ENCODE data around the gene ZFAND5. TPM values are rescaled to one million over a fixed set of nuclear protein-coding genes. Genes with fewer than 3 reads are reported as not detected.

Gene ZFAND5
- total and polyA plus RNA-seq, 4 donors: 116 to 256 (median 215) TPM

GRCh38 chr9:72315089-72315509, 49.9 kb downstream of the ZFAND5 start:
- Histone ChIP-seq H3K36me3 (ENCODE audit: control insufficient read depth, insufficient read depth, low read length) (no peaks in the 10 kb centered on the region), H3K4me3 (ENCODE audit: low read depth, low read length) (peak overlapping the region; percentile 7), H3K9me3 (ENCODE audit: control insufficient read depth, insufficient read depth, low read length) (no peaks in the 10 kb centered on the region), H3K4me1 (ENCODE audit: control insufficient read depth, insufficient read depth, low read length) (peaks cover 11% of the 10 kb centered on the region), H3K27ac (ENCODE audit: low read depth, low read length) (peak overlapping the region; percentile 67), H3K27me3 (ENCODE audit: control insufficient read depth, insufficient read depth, low read length) (no peaks in the 10 kb centered on the region)
- DNase-seq (ENCODE audit: low read depth in 4 of 6, low spot score in 6 of 6): peak; percentile 52 to 93 (median 72)
- WGBS (ENCODE audit: insufficient coverage): 9% methylated on average over 4 of the region's 5 CpGs

GRCh38 chr9:72313507-72313906, 51.5 kb downstream of the ZFAND5 start:
- Histone ChIP-seq H3K27me3 (ENCODE audit: control insufficient read depth, insufficient read depth, low read length) (no peaks in the 10 kb centered on the region), H3K27ac (ENCODE audit: low read depth, low read length) (no peak overlapping the region), H3K9me3 (ENCODE audit: control insufficient read depth, insufficient read depth, low read length) (no peaks in the 10 kb centered on the region), H3K36me3 (ENCODE audit: control insufficient read depth, insufficient read depth, low read length) (no peaks in the 10 kb centered on the region), H3K4me3 (ENCODE audit: low read depth, low read length) (no peak overlapping the region), H3K4me1 (ENCODE audit: control insufficient read depth, insufficient read depth, low read length) (peaks cover 11% of the 10 kb centered on the region)
- no CpG with 5 or more reads among the region's 3 CpGs for WGBS (ENCODE audit: insufficient coverage)
- DNase-seq (ENCODE audit: low read depth in 4 of 6, low spot score in 6 of 6): no peak

DNA sequence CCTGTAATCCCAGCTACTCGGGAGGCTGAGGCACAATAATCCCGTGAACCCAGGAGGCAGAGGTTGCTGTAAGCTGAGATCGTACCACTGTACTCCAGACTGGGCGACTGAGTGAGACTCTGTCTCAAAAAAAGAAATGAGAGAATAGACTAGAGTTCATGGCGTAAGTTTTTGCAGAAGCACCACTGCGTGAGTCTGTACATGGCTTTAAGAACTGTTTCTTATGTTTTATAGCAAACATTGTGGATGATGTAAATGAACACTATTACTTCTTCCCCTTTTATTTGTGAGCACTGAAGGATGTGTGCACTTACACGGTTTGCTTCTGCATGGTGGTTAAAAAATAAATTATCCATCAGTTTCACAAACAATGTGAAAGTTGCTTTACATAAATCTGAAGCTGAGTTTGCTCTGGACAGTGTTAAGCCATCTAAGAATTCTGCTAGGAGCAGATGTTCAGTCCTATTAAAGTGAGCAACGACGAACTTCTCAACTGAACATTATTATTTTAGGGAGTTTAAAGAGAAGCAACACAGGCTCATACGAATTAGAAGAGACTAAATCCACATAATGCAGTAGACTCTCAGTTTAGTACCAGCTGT, 52.5 kb downstream of the ZFAND5 start:
- 90% methylated on average over 2 of the region's 10 CpGs for WGBS (ENCODE audit: insufficient coverage)
- peaks cover 11% of the 10 kb centered on the region for H3K4me1 ChIP-seq (ENCODE audit: control insufficient read depth, insufficient read depth, low read length)
- H3K4me3 ChIP-seq (ENCODE audit: low read depth, low read length): no peak overlapping the region
- no peak overlapping the region for H3K27ac ChIP-seq (ENCODE audit: low read depth, low read length)
- no peaks in the 10 kb centered on the region for H3K36me3 ChIP-seq (ENCODE audit: control insufficient read depth, insufficient read depth, low read length)
- no peak for DNase-seq (ENCODE audit: low read depth in 4 of 6, low spot score in 6 of 6)
- no peaks in the 10 kb centered on the region for H3K27me3 ChIP-seq (ENCODE audit: control insufficient read depth, insufficient read depth, low read length)
- H3K9me3 ChIP-seq (ENCODE audit: control insufficient read depth, insufficient read depth, low read length): no peaks in the 10 kb centered on the region

DNA sequence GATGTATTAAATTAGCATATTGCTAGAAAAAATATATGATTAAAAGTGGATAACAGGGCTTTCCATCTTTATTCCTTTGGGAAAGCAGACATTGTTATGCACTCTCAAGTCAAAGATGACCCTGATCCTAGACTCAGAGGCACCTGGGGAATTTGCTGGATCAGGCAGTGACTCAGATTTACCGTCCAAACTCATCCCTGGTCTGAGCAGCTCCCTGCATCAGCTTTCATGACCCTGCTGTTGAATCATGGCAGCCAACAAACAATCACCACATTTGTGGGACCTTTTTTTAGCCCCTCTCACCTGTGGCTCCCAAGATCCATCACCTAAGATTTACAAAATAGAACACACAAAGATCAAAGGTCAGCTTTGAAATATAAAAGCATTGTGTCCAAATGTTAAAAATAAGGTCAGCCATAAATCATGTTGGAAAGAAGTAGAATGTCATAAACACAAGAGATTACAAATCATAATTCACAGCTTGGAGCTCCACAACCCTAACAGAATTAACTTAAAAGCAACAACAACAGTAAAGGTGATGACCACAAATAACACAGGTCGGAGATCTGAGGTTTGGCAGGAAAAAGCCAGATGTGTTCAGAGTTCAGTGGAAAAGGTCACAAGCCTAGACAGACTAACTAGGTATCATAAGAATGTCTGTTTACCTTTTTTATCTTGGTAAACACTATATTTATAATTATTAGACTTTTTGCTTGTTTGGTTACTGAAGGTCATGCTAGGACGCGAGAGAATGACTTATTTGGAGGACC, 55.5 kb downstream of the ZFAND5 start:
- Histone ChIP-seq H3K27ac (ENCODE audit: low read depth, low read length) (no peak overlapping the region), H3K9me3 (ENCODE audit: control insufficient read depth, insufficient read depth, low read length) (no peaks in the 10 kb centered on the region), H3K4me1 (ENCODE audit: control insufficient read depth, insufficient read depth, low read length) (no peaks in the 10 kb centered on the region), H3K4me3 (ENCODE audit: low read depth, low read length) (no peak overlapping the region), H3K36me3 (ENCODE audit: control insufficient read depth, insufficient read depth, low read length) (no peaks in the 10 kb centered on the region), H3K27me3 (ENCODE audit: control insufficient read depth, insufficient read depth, low read length) (no peaks in the 10 kb centered on the region)
- DNase-seq (ENCODE audit: low read depth in 4 of 6, low spot score in 6 of 6): no peak
- WGBS (ENCODE audit: insufficient coverage): 100% methylated on average over 1 of the region's 4 CpGs

GRCh38 chr9:72306761-72307160, 58.2 kb downstream of the ZFAND5 start:
- 55% methylated on average over 1 of the region's 1 CpG for WGBS (ENCODE audit: insufficient coverage)
- Histone ChIP-seq H3K4me1 (ENCODE audit: control insufficient read depth, insufficient read depth, low read length) (no peaks in the 10 kb centered on the region), H3K4me3 (ENCODE audit: low read depth, low read length) (no peak overlapping the region), H3K27ac (ENCODE audit: low read depth, low read length) (no peak overlapping the region), H3K9me3 (ENCODE audit: control insufficient read depth, insufficient read depth, low read length) (no peaks in the 10 kb centered on the region), H3K27me3 (ENCODE audit: control insufficient read depth, insufficient read depth, low read length) (no peaks in the 10 kb centered on the region), H3K36me3 (ENCODE audit: control insufficient read depth, insufficient read depth, low read length) (no peaks in the 10 kb centered on the region)
- no peak for DNase-seq (ENCODE audit: low read depth in 4 of 6, low spot score in 6 of 6)

GRCh38 chr9:72305707-72306106, 59.3 kb downstream of the ZFAND5 start:
- no peak for DNase-seq (ENCODE audit: low read depth in 4 of 6, low spot score in 6 of 6)
- Histone ChIP-seq H3K36me3 (ENCODE audit: control insufficient read depth, insufficient read depth, low read length) (no peaks in the 10 kb centered on the region), H3K27me3 (ENCODE audit: control insufficient read depth, insufficient read depth, low read length) (no peaks in the 10 kb centered on the region), H3K9me3 (ENCODE audit: control insufficient read depth, insufficient read depth, low read length) (no peaks in the 10 kb centered on the region), H3K4me3 (ENCODE audit: low read depth, low read length) (peak overlapping the region; percentile 6), H3K27ac (ENCODE audit: low read depth, low read length) (no peak overlapping the region), H3K4me1 (ENCODE audit: control insufficient read depth, insufficient read depth, low read length) (no peaks in the 10 kb centered on the region)
- no CpG with 5 or more reads among the region's 3 CpGs for WGBS (ENCODE audit: insufficient coverage)

DNA sequence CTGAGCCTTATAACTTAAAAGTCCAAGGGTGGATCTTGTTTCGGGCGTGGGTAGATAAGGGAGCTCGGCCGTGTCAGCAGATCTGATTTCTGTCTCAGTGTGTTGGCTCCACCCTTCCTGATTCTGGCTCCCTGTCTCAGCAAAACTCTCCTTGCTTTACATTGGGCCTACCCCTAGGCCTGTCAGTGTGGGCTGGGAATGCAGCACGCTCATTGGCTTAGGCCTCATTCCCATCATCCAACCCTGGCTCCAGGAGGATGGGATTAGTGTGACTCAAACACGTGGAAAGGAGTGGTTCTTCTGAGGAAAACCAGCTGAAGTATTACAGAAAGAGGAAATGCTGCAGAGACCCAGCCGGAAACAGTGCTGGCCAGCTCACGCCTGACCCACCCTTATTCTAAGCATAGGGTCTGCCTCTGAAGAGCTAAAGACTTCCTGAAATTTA, 59.9 kb downstream of the ZFAND5 start:
- peak overlapping the region; percentile 80 for H3K27ac ChIP-seq (ENCODE audit: low read depth, low read length)
- H3K4me3 ChIP-seq (ENCODE audit: low read depth, low read length): peak overlapping the region; percentile 17
- H3K9me3 ChIP-seq (ENCODE audit: control insufficient read depth, insufficient read depth, low read length): no peaks in the 10 kb centered on the region
- no peaks in the 10 kb centered on the region for H3K36me3 ChIP-seq (ENCODE audit: control insufficient read depth, insufficient read depth, low read length)
- no peaks in the 10 kb centered on the region for H3K4me1 ChIP-seq (ENCODE audit: control insufficient read depth, insufficient read depth, low read length)
- H3K27me3 ChIP-seq (ENCODE audit: control insufficient read depth, insufficient read depth, low read length): no peaks in the 10 kb centered on the region
- 58% methylated on average over 5 of the region's 8 CpGs for WGBS (ENCODE audit: insufficient coverage)
- DNase-seq (ENCODE audit: low read depth in 4 of 6, low spot score in 6 of 6): peak in 2 of 6 donors; percentile 23 to 36

- 79% methylated on average over 1 of the region's 1 CpG for WGBS (ENCODE audit: insufficient coverage)
- Histone ChIP-seq H3K27ac (ENCODE audit: low read depth, low read length) (peak overlapping the region; percentile 80), H3K4me1 (ENCODE audit: control insufficient read depth, insufficient read depth, low read length) (no peaks in the 10 kb centered on the region), H3K4me3 (ENCODE audit: low read depth, low read length) (no peak overlapping the region), H3K36me3 (ENCODE audit: control insufficient read depth, insufficient read depth, low read length) (no peaks in the 10 kb centered on the region), H3K27me3 (ENCODE audit: control insufficient read depth, insufficient read depth, low read length) (no peaks in the 10 kb centered on the region), H3K9me3 (ENCODE audit: control insufficient read depth, insufficient read depth, low read length) (no peaks in the 10 kb centered on the region)
- no peak for DNase-seq (ENCODE audit: low read depth in 4 of 6, low spot score in 6 of 6)
These were observed 60.5 kb downstream of the ZFAND5 start for GRCh38 chr9:72304538-72304937.

Data from spinal cord (tissue), 10 donors.